GM18867 (cell line): ENCODE measurements around the gene MAGEF1.

Experiments
- ATAC-seq: cut with Tn5 transposase; IDR thresholded peaks from one replicate; pipeline ENCODE4 v1.9.1; 2021; ENCODE audit warnings: mild to moderate bottlenecking, moderate library complexity; ENCODE audit not compliant: unreplicated experiment

Gene MAGEF1

GRCh38 chr3:184711493-184712247 lies at the start of gene MAGEF1:
TSS of gene MAGEF1 (minus strand) at chr3:184712064. CDS start at chr3:184711821, 243 bp downstream.
- ATAC-seq, result peak; percentile 80

- no peak for ATAC-seq
These were observed 49.4 kb upstream of the MAGEF1 start for GRCh38 chr3:184761075-184761841.

GRCh38 chr3:184760337-184761074 lies 48.6 kb upstream of the MAGEF1 start:
- no peak for ATAC-seq

- ATAC-seq, result no peak
These were observed 47.9 kb upstream of the MAGEF1 start for GRCh38 chr3:184759666-184760200.

- no peak for ATAC-seq
These were observed 46.2 kb upstream of the MAGEF1 start for GRCh38 chr3:184758056-184758455.

GRCh38 chr3:184757022-184757651 lies 45.3 kb upstream of the MAGEF1 start:
- ATAC-seq, result no peak

- no peak for ATAC-seq
These were observed 44.5 kb upstream of the MAGEF1 start for GRCh38 chr3:184756151-184757021.

GRCh38 chr3:184755315-184755731 lies 43.5 kb upstream of the MAGEF1 start:
- no peak for ATAC-seq

GRCh38 chr3:184752361-184752760 lies 40.5 kb upstream of the MAGEF1 start:
- ATAC-seq, result no peak

- ATAC-seq, result no peak
These were observed 39.6 kb upstream of the MAGEF1 start for GRCh38 chr3:184751204-184752040.

GRCh38 chr3:184750349-184751083 lies 38.7 kb upstream of the MAGEF1 start:
- ATAC-seq, result no peak

- ATAC-seq, result no peak
These were observed 37.4 kb upstream of the MAGEF1 start for GRCh38 chr3:184749168-184749744.

GRCh38 chr3:184748219-184749135 lies 36.6 kb upstream of the MAGEF1 start:
- ATAC-seq, result no peak

GRCh38 chr3:184746131-184747120 lies 34.6 kb upstream of the MAGEF1 start:
- no peak for ATAC-seq

- ATAC-seq, result no peak
These were observed 33.7 kb upstream of the MAGEF1 start for GRCh38 chr3:184745526-184745925.

GRCh38 chr3:184743248-184743647 lies 31.4 kb upstream of the MAGEF1 start:
- ATAC-seq, result no peak
